NCI-H2196 (cell line): Measurements from ENCODE around the gene MEGF10.
"Not testable (repeated sequence)": the region's sequence is repeated elsewhere in the genome, so short reads cannot be mapped to it uniquely, and the experiment has no call there.

ENCODE experiments used
- DNase-seq: peaks from one replicate; lab custom pipeline; 2025; ENCODE audit not compliant: unreplicated experiment; lab: John Stamatoyannopoulos, UW

Gene MEGF10

GRCh38 chr5:127290019-127290945 lies at the start of gene MEGF10:
TSS of gene MEGF10 (plus strand) at chr5:127290796. CDS start at chr5:127331309, 40,513 bp downstream.
- no peak for DNase-seq

- DNase-seq = no peak
These were observed 47.6 kb upstream of the MEGF10 start for GRCh38 chr5:127243011-127243410.

DNA sequence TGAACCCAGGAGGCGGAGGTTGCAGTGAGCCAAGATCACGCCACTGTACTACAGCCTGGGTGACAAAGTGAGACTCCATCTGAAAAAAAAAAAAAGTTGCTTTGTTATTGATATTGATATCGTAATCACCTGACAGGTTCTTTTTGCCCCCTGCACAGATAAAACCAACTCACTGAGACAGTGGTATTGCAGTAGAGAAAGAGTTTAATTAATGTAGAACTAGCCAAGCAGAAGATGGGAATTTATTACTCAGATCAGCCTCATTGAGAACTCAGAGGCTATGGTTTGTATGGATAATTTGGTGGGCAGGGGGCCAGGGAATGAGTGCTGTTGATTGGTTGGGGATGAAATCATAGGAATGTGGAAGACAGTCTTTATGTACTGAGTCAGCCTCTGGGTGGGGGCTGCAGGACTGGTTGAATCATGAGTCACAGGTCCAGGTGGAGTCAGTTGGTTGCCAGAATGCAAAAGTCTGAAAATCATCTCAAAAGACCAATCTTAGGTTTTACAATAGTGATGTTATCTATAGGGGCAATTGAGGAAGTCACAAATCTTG lies 35.8 kb upstream of the MEGF10 start:
- no peak for DNase-seq

DNA sequence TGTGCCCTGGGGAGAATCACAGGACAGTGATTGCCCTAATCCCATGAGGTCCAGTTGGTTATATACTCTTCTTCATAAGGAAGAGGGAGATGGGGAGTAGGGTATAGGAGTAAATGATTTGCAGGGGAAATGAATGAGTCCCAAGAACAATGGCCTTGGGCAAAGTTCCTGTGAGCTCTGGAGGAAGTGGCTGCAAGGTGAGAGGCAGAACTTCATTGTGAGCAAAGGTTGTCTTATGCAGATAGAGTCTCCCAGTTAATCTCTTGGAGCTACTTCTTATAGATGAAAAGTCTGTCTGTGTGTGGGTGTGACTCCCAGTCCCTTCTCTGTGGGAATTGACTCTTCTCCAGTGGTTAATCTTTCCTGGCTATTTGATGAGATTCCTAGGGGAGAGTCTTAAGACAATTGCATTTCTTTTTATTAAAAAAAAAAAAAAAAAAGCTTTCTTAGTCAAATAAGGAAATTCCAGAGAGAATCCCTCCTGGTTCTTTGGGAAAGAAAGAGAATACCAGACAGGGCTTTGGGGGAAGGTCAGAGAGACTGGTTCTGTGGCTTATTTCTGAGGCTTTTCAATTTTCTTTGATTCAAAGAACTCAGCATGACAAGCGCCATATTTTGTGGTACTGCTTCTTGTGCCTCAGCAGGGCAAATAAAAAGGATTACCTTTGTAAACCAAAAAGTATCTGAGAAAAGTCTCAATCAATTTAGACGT lies 33.6 kb upstream of the MEGF10 start:
- DNase-seq = no peak

DNA sequence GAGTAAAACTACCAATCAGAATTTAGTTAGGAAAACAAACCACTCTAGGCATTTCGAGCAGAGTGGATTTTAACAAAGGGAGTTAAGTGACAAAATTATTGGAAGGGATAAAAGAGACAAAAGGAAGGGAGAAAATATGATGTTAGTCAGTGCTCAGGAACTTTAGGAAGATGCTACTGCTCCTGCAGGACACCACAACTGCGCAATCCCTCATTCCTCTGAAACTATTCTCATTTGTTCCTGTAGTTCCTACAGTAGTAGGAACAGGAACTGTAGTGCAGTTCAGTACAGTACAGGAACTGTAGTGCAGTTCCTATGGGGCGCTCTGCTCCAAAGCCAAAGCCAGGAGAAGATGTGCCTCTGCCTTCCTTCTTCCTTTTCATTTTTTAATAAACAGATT lies 29.9 kb upstream of the MEGF10 start:
- DNase-seq = no peak

DNA sequence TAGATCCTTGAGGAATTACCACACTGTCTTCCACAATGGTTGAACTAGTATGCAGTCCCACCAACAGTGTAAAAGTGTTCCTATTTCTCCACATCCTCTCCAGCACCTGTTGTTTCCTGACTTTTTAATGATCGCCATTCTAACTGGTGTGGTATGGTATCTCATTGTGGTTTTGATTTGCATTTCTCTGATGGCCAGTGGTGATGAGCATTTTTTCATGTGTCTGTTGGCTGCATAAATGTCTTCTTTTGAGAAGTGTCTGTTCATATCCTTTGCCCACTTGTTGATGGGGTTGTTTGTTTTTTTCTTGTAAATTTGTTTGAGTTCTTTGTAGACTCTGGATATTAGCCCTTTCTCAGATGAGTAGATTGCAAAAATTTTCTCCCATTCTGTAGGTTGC lies 25.1 kb upstream of the MEGF10 start:
- DNase-seq = not testable (repeated sequence)

GRCh38 chr5:127268342-127268741 lies 22.3 kb upstream of the MEGF10 start:
- not testable (repeated sequence) for DNase-seq

DNA sequence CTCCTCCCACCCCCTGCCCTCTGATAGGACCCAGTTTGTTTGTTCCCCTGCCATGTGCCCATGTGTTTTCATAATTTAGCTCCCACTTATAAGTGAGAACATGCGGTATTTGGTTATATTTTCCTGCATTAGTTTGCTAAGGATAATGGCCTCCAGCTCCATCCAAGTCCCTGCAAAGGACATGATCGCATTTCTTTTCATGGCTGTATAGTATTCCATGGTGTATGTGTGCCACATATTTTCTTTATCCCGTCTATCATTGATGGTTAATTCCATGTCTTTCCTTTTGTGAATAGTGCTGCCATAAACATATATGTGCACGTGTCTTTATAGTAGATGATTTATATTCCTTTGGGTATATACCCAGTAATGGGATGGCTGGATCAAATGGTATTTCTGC lies 19.9 kb upstream of the MEGF10 start:
- not testable (repeated sequence) for DNase-seq

GRCh38 chr5:127275641-127276193 lies 14.9 kb upstream of the MEGF10 start:
- no peak for DNase-seq

GRCh38 chr5:127280491-127281220 lies 9.9 kb upstream of the MEGF10 start:
- DNase-seq = no peak

DNA sequence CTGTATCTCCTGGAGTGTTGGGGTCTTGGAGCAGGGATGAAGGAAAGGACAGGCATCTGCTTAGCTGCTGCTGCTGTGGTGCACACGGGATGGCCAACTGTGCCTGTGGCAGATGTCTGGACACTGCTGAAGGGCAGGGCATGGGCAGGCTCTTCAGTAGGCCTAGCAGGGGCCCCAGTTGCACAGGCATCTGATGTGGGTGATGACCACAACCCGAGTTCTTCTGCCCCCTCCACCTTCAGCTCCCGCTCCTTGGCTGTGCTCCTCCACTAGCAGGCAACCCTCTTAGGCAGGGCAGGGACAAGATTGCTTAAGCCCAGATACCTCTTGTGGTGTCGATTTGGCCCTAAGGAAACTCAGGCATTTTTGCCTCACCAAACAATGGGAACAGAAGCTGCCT lies 9.0 kb upstream of the MEGF10 start:
- no peak for DNase-seq

- DNase-seq = no peak
These were observed 1.9 kb upstream of the MEGF10 start for GRCh38 chr5:127288676-127289075.

DNA sequence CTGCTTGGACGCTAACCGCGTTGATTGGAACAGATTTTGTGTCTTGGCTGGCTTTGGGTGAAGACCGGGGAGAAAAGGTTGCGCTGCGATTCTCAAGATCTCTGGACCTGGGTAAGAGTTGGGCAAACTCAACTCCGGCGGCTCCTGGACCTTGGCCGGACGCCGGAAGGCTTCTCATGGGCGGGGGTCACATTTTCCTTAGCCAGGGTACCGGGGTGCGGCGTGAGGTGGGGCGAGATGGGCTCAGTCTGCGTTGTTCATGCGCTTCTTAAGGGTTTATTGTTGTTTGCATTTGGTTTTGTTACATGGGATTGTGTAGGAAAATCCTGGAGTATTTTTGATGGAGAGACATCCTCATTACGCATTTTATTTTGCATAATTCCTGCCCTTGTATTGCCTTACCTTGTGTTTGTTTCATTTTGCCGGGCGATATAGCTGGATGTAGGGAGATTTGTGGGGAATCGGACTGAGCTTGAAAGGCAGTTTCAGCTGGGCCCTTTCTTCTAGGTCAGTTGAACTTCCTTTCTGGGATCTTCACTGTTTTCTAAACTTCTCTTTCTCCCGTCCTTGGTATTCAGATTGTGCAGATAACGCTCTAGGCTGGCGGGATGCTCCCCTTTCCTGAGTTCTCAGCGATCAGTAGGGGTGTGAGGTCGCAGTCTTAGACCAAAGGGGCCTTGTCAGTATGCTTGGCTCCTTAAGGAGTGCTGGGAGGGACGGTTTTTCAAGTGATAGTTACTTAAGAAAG lies 524 bp downstream of the MEGF10 start:
- no peak for DNase-seq

- no peak for DNase-seq
These were observed 1.6 kb downstream of the MEGF10 start for GRCh38 chr5:127292030-127292735.

DNA sequence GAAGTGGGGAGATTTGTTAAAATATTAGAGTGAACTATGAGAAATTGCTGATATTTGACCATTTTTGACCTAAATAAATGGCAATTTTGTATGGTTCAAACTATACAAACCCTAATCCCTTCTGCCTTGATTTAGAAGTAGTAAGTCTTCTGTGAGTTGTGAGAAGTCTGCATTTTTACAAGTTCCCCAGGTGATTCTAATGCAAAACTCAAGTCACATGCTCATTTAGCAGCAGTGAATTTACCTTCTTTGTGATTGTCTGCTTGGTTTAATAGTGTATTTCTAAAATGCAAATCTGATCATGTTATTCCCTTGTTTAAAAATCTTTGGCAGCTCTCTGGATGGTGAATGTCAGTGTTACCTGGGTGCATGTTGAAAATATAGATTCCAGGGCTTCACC lies 2.8 kb downstream of the MEGF10 start:
- no peak for DNase-seq

- DNase-seq = no peak
These were observed 4.2 kb downstream of the MEGF10 start for GRCh38 chr5:127294829-127295228.

DNA sequence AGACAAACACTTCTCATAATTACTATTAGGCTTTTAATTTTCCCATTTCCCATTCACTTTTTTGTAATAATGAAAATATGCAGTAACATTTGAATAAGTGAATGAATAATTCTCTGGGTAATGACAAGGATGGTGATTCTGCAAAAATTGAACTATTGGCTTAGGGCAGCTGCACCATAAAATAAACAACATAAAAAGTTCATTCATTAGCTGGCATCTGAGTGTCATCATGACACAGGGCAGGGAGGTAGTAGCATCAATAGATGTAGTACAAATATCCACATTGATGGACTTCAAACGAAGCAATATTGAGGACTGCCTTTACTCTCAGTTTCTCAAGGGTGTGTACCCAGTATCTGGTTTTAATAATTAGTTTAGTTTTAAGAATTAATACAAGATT lies 4.9 kb downstream of the MEGF10 start:
- DNase-seq = no peak

DNA sequence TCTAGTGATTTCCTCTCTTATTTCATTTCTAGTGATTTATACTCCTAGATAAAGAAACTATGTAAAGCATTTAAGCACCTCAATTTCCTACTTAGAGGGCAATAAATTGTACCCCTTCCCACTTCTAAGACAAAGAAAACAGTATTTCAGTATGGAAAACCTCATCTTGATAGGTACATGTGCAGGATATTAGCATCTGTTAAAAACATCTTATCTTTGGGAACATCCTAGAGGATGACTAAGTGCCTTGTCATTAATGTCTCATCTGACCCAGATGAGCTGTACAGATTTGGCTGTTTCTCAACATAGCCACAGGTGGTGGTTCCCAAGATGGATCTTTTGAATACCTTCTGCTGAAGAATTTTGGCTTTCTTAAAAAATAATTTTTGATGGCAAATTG lies 5.7 kb downstream of the MEGF10 start:
- no peak for DNase-seq

- not testable (repeated sequence) for DNase-seq
These were observed 6.3 kb downstream of the MEGF10 start for GRCh38 chr5:127296894-127297293.
